Testis (tissue), 2 donors: ENCODE measurements around the gene NEURL4.

Source experiments
- POLR2A ChIP-seq: fragments of 450-650 bp; IDR thresholded peaks from one replicate; pipeline ENCODE4 v1.6.1; 2017; ENCODE audit warnings: antibody characterized with exemption, mild to moderate bottlenecking, moderate library complexity
- TF ChIP-seq, protein P1 (sequence below), 3 experiments: fragments of 450-650 bp in 2 of 3; fragments of 200-600 bp in 1 of 3; sonication (generic) in 1 of 3; IDR thresholded peaks; one replicate each; pipeline ENCODE4 v1.5.1; 2016 to 2019; ENCODE audit warnings: antibody characterized with exemption in 3 of 3, mild to moderate bottlenecking in 2 of 3, moderate library complexity in 1 of 3

DNA sequence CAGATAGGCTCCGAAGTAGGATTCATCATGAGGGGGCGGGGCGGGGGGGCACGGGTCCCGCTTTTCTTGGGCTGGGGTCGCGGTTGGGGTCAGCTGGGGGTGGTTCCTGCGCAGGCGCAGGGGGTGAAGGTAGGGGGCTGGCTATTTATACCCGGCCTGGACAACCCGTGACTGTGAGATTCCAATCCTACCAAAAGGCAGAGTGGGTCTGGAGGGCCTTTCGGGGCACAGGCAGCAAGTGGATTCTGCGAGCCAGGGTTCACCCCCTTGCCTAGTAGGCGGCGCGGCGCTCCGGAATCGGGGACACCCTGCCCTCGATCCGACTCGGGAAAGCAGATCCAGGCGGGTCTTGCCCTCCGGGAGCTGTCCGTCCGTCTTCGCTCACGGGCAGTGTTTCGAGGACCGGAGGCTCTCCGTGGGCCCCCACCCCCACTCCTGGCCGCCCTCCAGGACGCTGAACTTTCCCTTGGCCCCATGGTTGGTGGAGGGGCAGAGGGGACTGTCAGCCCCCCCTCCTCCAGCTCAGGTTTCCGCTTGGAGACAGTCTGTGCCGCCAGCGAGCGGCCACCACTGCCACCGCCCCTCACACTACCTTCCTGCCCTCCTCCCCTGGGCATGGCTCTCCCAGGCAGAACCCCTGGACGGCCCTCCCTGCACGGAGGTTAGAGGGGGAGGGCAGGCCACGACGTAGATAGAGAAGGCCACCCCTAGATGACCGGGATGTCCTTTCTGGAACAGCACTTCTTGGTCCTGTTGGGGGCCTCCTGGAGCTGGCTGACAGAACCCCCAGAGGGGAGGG is 47.0 kb downstream of the NEURL4 start:
- TF ChIP-seq, protein P1, sequence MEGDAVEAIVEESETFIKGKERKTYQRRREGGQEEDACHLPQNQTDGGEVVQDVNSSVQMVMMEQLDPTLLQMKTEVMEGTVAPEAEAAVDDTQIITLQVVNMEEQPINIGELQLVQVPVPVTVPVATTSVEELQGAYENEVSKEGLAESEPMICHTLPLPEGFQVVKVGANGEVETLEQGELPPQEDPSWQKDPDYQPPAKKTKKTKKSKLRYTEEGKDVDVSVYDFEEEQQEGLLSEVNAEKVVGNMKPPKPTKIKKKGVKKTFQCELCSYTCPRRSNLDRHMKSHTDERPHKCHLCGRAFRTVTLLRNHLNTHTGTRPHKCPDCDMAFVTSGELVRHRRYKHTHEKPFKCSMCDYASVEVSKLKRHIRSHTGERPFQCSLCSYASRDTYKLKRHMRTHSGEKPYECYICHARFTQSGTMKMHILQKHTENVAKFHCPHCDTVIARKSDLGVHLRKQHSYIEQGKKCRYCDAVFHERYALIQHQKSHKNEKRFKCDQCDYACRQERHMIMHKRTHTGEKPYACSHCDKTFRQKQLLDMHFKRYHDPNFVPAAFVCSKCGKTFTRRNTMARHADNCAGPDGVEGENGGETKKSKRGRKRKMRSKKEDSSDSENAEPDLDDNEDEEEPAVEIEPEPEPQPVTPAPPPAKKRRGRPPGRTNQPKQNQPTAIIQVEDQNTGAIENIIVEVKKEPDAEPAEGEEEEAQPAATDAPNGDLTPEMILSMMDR (IDR thresholded peaks at IDR 0.05), result no peak
- no peak for TF ChIP-seq POLR2A
